Kidney capillary endothelial cell (primary cell): Measurements from ENCODE around the gene CCDC198.
A peak's percentile ranks its signal among the peaks of the same experiment; 100 is the strongest.

Experiments
- DNase-seq: peaks from one replicate; pipeline ENCODE4 v3.0.0-alpha.2; 2018; ENCODE audit warnings: low spot score

The CCDC198 gene, protein sequence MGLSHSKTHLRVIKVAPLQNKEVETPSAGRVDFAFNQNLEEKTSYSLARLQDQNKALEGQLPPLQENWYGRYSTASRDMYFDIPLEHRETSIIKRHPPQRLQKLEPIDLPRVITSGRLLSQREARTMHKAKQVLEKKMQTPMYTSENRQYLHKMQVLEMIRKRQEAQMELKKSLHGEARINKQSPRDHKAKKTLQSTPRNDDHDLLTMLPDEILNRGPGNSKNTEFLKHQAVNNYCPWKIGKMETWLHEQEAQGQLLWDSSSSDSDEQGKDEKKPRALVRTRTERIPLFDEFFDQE

DNA sequence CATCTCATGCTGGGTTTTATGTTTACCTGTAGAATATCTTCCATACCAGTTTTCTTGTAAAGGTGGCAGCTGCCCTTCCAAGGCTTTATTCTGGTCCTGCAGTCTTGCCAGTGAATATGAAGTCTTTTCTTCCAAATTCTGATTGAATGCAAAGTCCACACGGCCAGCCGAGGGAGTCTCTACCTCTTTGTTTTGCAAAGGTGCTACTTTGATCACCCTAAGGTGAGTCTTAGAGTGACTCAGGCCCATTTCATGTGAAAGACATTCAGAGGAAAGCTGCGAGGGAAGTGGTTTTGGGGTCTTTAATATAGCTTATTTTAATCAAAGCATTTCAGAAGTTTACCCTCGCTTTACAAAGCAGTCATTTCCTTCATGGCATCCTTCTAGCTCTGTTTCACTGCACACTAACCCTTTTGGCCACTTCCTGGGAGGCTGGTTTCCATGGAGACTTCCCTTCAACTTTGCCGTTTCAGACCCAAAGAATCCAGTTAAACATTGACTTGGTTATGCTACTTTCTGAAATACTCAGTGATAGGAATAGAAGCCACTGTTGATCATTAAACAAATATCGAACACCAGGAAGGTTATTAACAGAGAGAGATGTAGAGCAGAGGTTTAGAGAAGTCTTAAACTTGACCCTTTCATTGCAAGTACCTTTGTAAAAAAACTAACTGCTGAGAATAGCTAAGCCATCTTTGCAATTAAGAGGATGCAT is at the start of gene CCDC198:
CCDC198 (minus strand) TSS at position 391 of the 715 bp plus-strand sequence; CDS start at position 249, 142 bp downstream.
- DNase-seq: no peak

DNA sequence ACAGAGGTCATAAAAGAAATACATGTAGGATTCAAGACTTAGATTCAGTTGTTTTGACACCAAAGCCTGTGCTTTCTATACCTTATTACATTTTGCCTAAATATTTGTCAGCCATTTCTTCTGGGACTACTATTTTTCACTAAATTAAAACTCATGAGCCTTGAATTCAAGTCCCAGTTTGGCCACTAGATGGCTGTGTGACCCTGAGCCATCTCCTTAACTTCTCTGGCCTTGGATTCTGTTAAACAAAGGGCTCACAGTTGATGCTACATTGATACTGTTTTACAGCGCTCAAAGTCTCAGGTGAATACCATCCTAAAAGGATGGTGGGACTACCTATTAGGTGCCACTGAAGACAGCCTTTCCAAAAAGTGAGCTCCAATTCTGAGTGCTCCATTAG is 39.6 kb upstream of the CCDC198 start:
- peak; percentile 14 for DNase-seq

DNA sequence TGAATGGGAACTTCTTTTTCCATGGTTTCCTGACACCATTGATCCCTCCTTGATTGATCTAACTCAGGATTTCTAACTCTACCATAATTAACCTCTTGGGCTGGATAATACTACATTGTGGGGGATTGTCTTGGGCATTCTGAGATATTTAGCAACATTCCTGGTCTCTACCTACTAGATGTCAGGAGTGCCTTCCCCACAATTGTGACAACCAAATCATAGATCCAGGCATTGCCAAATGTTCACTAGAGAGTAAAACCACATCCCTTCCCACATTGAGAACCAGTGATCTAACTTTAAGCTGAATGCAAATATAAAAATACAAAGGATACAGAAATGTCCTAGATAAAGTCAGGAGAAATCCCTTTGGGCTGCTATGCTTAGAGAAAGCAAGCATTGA is 36.9 kb upstream of the CCDC198 start:
- no peak for DNase-seq

DNA sequence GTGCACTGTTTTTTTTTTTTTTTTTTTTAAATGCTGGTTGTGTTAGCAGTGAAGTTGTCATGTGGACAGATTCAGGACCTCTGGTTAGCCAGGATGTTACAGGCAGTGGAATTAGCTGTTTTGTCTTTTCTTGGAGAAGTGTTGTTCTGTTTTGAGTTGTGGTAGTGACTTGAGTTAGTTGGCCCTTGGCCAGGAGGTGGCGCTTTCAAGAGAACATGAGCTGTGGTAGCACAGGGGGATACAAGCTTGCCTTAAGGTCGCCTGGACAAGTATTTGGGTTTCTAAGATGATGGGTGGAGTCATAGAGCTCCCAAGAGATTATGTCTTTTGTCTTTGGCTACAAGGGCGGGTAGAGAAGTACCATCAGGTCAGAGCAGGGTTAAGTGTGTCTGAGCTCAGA is 33.3 kb upstream of the CCDC198 start:
- no peak for DNase-seq

DNA sequence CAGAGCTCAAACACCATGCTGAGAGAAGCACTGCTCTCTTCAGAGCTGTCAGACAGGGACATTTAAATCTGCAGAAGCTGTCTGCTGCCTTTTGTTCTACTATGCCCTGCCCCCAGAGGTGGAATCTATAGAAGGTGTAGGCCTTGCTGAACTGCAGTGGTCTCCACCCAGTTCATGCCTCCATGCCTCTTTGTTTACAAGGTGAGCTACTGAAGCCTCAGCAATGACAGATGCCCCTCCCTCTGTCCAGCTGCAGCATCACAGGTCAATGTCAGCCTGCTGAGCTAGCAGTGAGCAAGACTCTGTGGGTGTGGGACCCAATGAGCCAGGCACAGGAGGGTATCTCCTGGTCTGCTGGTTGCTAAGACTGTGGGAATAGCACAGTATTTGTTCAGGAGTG is 25.4 kb upstream of the CCDC198 start:
- DNase-seq: no peak

DNA sequence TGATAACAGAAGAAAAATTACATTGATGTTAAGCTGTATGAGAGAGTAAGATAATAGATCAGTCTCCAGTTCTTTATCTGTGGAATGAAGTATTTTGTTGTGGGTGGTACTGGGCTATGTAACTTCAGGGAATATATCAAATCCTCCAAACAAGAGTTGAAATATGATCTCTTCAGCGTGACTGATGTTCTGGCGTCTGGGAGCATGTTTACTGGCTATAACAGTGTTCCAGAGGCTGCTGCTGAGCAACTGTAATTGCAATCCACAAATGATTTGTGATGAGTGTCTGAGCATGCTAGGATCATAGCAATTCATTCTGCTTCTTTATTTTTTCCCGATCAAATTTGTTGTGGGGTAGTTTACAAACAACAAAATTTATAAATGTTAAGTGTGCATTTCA is 18.6 kb upstream of the CCDC198 start:
- no peak for DNase-seq

DNA sequence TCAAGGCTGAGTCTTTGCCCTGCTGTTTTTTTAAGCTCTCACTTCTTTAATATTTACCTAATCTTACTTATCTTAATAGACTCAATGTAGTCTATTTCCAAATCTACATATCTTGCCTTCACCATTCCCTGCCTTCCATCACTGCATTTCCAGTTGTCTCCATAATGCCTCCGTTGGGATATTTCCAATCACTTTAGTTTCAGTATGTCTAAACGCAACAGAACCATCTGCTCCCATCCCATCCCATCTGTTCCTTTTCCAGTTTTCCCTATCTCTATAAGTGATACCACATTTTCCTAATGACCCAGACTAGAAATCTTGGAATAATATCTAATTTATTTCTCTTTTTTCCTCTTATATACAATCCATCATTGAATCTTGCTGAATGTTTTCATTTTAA is 15.1 kb upstream of the CCDC198 start:
- no peak for DNase-seq

DNA sequence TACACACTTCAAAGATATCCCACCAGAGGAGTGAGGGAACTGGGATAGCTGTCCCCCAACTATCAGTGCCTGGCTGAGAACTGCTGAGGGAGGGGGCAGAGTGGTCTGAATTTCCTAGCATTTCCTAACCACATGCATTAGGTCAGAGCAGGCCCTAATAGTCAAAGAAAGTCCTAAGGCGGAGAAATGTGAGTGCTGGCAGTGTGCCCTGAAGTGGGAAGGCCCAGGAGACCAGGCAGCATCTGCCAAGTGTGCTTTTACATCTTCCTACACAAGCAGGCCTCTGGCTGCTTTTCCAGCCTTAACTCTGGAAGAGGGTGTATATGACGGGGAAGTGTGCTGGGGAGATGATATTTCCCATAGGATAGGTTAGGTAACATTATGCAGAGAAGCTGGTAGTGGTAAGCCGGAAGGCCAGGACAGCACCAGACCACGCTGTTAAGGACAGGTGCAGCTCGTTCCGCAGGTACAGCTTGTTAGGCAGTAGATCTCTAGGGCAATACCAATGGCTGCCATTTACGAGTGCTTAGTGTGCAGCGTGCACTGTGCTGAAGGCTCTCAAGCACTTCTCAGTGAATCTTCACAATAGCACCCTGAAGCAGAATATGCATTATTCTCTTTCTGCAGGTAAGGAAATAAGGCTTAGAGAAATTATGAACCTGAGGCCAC is 9.1 kb upstream of the CCDC198 start:
- no peak for DNase-seq

DNA sequence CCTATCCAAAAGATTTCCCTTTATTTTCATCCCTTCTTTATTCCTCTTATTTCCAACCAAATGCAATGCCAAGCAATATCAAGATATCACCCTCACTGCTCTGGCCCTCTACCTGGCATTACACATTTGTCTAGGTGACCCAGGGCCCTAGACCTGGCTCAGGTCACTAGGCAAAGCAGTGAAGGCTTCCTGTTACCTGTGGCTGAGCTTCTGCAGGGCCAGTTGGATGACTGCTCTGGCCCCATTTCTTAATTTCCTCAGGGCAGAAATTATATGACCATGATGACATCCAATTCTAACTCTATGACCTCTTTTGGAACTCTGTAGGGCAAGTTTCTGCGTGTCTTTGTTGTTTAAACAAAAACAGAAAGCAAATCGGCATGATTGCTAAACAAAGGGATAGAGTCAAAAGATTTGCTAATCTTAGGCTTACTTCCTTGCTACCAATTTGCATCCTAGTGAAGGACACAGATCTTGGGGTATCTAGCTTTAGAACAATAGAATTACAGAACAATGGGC is 7.4 kb upstream of the CCDC198 start:
- DNase-seq: no peak

DNA sequence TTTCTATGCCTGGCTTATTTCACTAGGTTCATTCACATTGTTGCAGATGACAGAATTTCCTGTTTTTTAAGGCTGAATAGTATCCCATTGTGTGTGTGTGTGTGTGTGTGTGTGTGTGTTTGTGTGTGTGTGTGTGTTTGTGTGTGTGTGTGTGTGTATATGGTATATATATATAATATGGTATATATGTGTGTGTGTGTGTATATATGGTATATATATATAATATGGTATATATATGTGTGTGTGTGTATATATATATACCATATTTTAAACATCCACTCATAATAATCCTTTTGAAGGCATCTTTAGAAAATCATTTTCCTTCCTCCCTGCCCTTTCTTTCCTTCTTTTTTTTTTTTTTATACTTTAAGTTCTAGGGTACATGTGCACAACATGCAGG is 5.0 kb upstream of the CCDC198 start:
- no peak for DNase-seq

DNA sequence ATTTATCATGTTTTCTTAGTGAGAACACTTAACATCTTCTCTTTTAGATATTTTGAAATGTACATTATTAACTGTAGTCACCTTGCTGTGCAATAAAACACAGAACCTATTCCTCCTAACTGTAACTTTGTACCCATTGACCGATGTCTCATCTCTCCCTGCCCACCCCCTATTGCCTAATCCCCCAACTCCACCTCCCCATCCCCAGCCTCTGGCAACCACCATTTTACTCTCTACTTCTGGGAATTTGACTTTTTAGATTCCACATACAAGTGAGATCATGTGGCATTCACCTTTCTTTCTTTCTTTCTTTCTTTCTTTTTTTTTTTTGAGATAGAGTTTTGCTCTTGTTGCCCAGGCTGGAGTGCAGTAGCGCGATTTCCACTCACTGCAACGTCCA is 4.4 kb upstream of the CCDC198 start:
- no peak for DNase-seq

DNA sequence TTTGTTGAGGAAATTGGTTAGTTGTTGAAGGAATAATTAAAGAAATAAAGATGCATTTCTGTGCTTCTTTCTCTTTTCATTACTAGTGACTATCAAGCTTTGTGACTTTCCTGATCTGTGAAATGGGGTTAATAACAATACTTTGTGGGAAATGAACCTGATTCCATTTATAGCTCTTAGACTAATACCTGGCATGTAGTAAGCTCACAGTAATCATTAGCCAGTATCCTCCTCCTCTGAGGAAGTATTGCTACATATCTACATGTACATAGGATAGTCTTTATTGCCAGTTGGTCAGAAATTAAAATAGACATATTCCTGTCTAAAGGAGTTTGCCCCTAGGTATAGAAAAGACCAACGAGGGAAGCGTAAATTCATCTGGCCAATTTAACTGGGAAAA is 1.8 kb upstream of the CCDC198 start:
- no peak for DNase-seq

DNA sequence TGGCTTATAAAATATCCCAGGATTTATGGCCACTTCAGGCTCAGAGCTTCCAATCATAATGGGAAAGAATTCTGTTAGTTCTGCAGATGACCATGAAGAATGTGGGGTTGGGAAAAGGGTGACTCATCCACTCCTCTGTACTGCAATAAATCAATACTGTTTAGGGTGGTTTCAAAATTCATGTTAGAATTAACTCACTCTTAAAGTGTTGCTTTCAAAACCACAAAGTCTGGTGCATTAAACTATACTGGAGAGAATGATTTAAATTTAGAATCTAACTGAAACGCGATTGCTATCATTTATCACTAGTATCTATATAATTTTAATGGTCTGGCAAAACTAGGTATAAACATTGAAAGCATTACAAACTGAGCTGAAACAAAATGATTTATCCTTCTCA is 798 bp downstream of the CCDC198 start:
- no peak for DNase-seq

DNA sequence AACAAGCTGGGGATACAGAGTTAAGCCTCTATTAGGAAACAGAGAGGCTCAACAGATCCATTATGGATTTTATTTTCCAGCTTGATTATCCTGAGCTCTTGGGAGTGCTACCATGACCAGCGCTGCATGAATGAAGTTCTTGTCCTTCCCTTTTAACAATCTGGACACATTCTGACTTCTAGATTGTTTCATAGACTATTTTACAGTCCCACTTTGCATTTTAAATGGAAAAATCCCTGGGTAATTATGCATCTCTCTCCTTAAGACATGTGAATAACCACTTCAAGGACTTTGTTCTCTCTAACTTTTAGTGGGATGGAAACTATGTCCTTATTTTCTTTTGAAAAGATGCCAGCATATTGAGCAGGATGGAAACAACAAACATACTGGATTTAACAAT is 2.0 kb downstream of the CCDC198 start:
- no peak for DNase-seq

DNA sequence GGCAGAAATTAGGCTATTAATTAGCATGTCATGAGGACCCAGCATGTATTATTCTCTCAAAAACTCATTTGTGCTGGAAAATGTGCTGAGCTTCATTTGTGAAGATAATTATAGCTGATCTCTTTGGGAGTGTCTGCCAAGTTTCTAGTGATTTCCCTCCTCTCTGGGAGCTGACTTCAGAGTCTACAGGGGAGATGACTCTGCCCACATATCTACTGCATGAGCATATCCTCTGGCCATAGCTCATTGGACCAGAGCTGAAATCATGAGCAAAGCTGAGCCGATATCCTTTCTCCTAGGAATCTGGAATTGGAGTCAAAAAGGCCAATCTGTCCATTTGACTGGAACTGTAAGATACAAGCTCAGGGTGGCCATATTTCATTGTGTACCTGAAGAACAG is 5.9 kb downstream of the CCDC198 start:
- DNase-seq: no peak

DNA sequence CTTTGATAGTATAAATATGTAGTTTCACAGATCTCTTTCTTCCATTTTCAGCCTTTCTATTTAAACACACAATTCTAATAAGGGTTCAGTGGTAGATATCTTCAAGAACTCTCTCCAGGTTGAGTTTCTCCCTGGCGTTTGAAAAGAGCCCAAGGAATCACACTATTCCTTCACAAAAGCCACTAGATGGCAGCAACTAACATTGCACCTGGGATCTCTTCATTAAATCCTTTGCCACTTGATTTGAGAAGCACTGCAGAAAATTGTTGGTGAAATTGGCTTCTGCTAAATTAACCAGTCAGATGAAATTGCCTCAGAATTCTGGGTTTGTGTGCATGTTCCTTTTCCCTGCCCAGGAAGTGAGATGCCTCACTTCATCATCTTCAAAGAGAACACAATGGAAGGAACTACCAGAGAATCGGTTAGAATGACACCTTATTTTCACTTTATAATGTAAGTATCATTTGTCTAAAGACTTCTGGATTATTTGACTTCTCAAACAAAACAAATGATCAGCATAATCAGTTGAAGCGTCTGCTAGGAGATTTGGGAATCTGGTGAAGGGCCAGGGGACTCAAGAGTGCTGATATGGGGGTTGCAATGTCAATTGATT is 6.8 kb downstream of the CCDC198 start:
- DNase-seq: peak; percentile 32

DNA sequence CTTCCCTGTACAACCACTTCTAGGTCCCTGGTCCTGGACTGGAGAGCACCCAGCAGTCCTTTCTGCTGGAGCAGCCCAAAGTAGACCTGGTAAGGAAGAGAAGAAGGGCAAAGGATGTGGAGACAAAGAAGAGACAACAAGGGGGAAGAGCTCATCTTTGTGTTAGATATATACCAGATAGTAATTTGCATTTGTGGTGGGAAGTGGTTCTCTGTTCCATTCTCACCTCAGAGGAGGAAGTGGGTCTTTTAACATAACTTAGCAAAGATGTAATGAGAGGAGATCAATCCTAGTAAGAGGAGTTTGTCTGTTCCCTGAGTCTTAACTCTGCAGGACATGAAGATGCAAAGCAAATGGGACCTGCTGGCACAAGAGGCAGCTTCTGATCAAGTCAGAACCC is 8.0 kb downstream of the CCDC198 start:
- no peak for DNase-seq

DNA sequence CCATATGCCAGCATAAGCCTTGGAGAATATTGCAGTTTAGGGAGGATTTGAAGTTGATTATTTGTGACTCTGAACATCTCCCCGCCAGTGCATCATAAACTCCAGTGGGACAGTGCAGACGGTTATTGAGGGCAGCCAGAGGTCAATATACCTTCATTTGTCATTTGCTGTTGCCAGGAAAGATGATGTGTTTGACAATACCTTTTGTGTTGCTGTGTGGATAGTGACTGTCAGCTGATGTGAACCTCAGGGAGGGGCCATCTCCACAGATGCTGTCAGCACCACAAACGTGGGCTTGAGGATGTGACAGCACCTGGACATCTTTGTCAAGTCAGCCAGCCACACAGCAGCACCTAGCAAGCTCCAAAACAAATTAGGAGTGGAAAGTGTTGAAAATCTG is 11.5 kb downstream of the CCDC198 start:
- DNase-seq: no peak

DNA sequence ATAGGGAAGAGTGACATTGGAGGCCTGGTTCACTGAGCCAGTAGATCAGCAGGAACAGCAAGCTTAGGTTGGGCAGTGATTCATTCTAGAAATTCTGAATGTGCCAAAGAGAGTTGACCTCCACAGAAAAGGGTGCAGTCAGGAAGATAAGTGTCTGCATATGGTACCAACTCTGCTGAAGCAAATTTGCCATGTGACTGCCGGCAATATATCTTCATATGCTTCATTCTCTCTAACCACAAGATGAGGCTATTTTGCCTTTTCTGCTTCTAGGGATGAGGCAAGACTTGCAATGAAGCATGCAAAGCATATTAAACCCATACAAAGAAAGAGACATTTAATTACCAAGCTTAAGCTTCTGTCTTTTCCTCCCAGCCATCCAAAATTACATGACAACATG is 13.6 kb downstream of the CCDC198 start:
- no peak for DNase-seq

DNA sequence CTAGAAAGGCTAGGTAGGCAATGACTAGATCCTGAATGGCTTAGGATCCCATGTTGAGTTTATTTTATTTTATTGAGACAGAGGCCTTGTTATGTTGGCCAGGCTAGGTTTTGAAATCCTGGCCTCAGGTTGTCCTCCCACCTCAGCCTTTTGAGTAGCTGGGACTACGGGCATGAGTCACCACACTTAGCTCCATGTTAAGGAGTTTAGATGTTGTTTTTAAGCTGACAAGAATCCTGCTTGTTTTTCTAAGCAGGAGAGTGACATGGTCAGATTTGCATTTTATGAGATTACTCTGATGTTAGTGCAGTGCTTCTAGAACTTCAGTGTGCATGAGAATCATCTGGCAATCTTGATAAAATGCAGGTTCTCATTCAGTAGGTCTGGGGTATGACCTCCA is 14.5 kb downstream of the CCDC198 start:
- no peak for DNase-seq

DNA sequence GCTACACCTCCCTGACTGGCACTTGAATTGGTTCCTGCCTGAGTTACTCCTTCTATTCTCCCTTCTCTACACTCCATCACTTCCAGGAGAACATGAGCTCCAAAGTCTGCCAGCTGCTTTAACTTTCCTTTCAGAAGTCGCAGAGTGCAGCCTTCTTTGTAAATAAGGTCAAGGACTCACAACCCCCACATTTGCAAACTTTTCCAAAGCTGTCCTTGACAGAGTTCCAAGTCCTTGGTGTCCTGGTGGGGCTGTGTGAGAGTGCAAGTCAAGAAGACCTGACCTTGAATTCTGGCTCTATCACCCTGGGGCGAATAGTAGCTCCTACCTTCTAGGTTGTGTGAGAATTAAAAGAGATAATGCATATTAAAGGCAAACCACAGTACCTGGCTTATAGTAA is 15.6 kb downstream of the CCDC198 start:
- no peak for DNase-seq

DNA sequence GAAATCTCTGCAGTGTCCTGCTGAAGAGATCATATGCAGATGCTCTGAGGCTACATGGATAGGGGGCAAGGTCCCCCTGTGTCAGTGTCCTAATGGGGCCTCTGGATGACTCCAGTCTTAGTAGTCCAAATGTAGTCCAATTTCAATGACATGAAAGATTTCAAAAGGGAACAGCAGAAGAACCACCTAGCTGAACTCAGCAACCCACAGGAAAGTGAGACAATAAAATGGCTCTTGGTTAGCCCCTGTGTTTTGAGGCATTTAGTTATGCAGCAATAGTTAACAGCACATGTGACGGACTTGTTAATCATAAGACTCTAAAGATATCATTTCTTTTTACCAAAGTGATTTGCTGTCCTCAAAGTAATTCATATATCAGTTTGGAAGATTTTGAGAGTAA is 22.7 kb downstream of the CCDC198 start:
- DNase-seq: no peak
